ENCODE data around the gene ZNF580. TPM values are rescaled to one million over a fixed set of nuclear protein-coding genes. Genes with fewer than 3 reads are reported as not detected.

The ZNF580 gene
- total and polyA plus RNA-seq, 11 donors, result 8.2 to 41.5 (median 21.1) TPM

- Histone ChIP-seq H3K4me1 (peaks cover 12 to 61% (median 37%) of the 10 kb centered on the region in 12 donors), H3K27me3 (no peaks in the 10 kb centered on the region), H3K4me3 (peak overlapping the region in 3 of 12 donors; percentile 12 to 86 (median 26)), H3K27ac (peak overlapping the region in 9 of 12 donors; percentile 37 to 96 (median 84)), H3K9me3 (no peaks in the 10 kb centered on the region), H3K36me3 (peaks cover 2 to 62% (median 55%) of the 10 kb centered on the region in 9 donors)
- peak in 1 of 4 donors; percentile 27 for ATAC-seq
- intact Hi-C loops (cut with DNase I), result no loop called here
- WGBS, 4 donors, result 85 to 88% (median 86%) methylated on average over 21 of the region's 21 CpGs
- TF ChIP-seq POLR2A (IDR thresholded peaks at IDR 0.05), result no peak
- TF ChIP-seq, protein P1, sequence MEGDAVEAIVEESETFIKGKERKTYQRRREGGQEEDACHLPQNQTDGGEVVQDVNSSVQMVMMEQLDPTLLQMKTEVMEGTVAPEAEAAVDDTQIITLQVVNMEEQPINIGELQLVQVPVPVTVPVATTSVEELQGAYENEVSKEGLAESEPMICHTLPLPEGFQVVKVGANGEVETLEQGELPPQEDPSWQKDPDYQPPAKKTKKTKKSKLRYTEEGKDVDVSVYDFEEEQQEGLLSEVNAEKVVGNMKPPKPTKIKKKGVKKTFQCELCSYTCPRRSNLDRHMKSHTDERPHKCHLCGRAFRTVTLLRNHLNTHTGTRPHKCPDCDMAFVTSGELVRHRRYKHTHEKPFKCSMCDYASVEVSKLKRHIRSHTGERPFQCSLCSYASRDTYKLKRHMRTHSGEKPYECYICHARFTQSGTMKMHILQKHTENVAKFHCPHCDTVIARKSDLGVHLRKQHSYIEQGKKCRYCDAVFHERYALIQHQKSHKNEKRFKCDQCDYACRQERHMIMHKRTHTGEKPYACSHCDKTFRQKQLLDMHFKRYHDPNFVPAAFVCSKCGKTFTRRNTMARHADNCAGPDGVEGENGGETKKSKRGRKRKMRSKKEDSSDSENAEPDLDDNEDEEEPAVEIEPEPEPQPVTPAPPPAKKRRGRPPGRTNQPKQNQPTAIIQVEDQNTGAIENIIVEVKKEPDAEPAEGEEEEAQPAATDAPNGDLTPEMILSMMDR (IDR thresholded peaks at IDR 0.05), result no peak
- peak in 3 of 5 donors; percentile 38 to 78 (median 52) for DNase-seq
Measured at GRCh38 chr19:55678121-55678671, 37.4 kb downstream of the ZNF580 start.

DNA sequence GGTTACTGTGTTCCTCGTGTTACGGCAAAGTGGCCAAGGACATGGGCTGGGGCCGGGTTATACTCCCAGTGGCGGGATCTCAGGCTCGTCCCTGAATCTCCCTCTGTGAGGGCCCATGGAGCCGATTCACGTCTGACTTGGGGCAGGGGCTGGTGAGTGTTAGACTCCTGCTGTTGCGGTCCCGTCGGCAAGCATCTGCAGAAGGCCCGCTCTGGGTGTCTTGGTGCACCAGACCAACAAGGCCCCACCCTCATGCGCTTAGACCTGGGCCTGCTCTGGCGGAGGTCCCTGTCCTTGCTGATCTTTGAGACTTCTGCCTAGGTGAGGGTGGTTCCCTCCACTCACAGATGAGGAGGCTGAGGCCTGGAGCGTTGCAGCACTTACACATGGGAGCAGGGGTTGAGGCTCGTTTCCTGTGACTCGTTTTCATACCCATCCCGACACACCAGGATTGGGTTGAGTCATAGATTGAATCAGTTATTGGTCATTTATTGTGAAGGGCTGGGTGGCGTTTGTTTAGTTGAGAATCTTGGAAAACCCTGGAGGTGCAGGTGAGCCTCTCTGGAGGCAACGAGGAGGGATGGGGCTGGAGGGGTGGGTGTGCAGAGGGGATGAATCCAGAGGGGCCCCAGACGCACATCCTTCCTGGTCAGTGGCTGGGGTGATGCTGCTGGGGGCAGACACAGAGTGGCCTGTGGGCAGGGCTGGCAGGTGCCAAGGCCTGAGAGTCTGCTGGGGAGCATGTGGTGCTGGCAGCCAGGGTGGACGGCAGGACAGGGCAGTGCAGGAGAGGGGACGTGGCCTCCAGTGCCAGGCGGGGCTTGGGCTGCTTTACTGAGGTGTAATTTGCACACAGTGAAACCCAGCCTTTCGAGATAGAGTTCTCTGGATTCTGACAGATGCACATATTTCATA is 38.8 kb downstream of the ZNF580 start:
- no peaks in the 10 kb centered on the region for H3K9me3 ChIP-seq
- ATAC-seq, result no peak
- peaks cover 12 to 56% (median 34%) of the 10 kb centered on the region in 12 donors for H3K4me1 ChIP-seq
- no peak for DNase-seq
- 82 to 91% (median 88%) methylated on average over 20 to 24 of the region's 24 CpGs for WGBS, 4 donors
- H3K27me3 ChIP-seq, result no peaks in the 10 kb centered on the region
- TF ChIP-seq, protein P1 (IDR thresholded peaks at IDR 0.05), result no peak
- no peak for TF ChIP-seq POLR2A (IDR thresholded peaks at IDR 0.05)
- intact Hi-C loops (cut with DNase I), result no loop called here
- H3K4me3 ChIP-seq, result no peak overlapping the region
- H3K27ac ChIP-seq, result peak overlapping the region in 1 of 12 donors; percentile 96
- H3K36me3 ChIP-seq, result peaks cover 2 to 66% (median 63%) of the 10 kb centered on the region in 9 donors

DNA sequence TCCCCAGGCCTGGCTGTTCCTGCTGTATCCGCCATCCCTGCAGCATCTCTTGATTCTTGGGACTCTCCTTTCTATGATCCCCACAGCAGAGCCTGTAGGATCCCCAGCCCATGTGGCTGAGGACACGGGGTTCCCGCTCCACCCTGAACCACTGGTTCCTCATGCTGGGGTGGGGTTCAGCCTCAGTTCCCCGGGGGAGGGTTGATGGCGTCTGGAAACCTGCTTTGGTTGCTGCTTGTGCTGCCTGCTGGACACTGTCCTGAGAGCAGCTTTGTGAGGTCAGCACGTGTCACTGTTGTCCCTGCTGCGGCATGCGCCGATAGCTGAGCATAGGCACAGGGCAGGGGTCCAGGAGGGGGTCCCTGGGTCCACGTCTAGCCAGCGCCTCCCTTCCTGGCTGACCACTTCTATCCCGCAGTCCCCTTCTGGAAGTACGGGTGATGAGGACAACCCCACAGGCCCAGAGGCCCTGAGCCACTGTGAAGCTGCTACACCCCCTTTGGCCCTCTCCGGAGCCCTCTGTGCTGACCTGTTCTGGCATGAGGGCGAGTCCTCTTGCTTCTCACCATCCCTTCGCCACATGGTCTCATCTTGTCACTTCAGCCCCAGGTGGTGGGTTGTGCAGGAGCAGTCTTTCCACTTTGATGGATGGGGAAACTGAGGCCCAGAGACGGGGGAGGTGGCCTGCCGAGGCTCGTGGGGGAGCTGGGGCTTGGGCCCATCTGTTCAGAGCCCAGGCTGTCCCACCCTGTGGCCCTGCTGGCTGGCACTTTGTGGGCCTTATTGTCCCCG is 39.7 kb downstream of the ZNF580 start:
- Histone ChIP-seq H3K36me3 (peaks cover 2 to 75% (median 72%) of the 10 kb centered on the region in 9 donors), H3K9me3 (no peaks in the 10 kb centered on the region), H3K27me3 (no peaks in the 10 kb centered on the region), H3K4me3 (no peak overlapping the region), H3K4me1 (peaks cover 12 to 55% (median 33%) of the 10 kb centered on the region in 12 donors), H3K27ac (no peak overlapping the region)
- no peak for TF ChIP-seq POLR2A (IDR thresholded peaks at IDR 0.05)
- TF ChIP-seq, protein P1 (IDR thresholded peaks at IDR 0.05), result no peak
- 89 to 94% (median 90%) methylated on average over 16 to 20 of the region's 20 CpGs for WGBS, 4 donors
- DNase-seq (no peak), ATAC-seq (no peak)
- intact Hi-C loops (cut with DNase I), result no loop called here

All from heart left ventricle (tissue), 16 donors.